A549 (cell line): ENCODE data around the gene WNT7A. TPM values are rescaled to one million over a fixed set of nuclear protein-coding genes. Genes with fewer than 3 reads are reported as not detected.

Experiments used
- ATAC-seq, 2 experiments: fragments of 200-7000 bp in 1 of 2; fragments of >200 bp in 1 of 2; cut with Nextera tagmentation in 1 of 2; cut with Tn5 transposase in 1 of 2; 3 replicates each; pipeline versions ENCODE4 v1.8.0 to v1.9.1; 2018 to 2020; ENCODE audit warnings: mild to moderate bottlenecking in 1 of 2, moderate library complexity in 1 of 2
- CTCF ChIA-PET: fragments of 300-600 bp; sonication (Branson Sonifier 250); formaldehyde crosslinking; extraction: SDS; loops from one replicate; lab custom pipeline; 2021; ENCODE audit warnings: antibody characterized with exemption, inconsistent platforms; lab: Yijun Ruan, JAX
- POLR2A ChIA-PET: fragments of 350-600 bp; formaldehyde crosslinking; extraction: SDS; loops from one replicate; lab custom pipeline; 2021; ENCODE audit warnings: antibody characterized with exemption, inconsistent platforms; lab: Yijun Ruan, JAX
- DNase-seq, 2 experiments: peaks; one replicate each; pipeline versions ENCODE4 v3.0.0 to v3.0.0-alpha.2; 2011 to 2016; ENCODE audit warnings: low read depth in 1 of 2, low spot score in 1 of 2
- FAIRE-seq: peaks from 2 replicates; lab custom pipeline; 2011; peaks lifted over from hg19 to GRCh38; lab: Jason Lieb, UNC
- H3K27ac ChIP-seq, 2 experiments: fragments of >200 bp; sonication (Bioruptor Twin); formaldehyde crosslinking; 3 replicates each; pipeline ENCODE4 v1.5.1; 2016 to 2017
- H3K4me1 ChIP-seq: fragments of >200 bp; sonication (Bioruptor Twin); formaldehyde crosslinking; 3 replicates; pipeline ENCODE4 v1.6.1; 2016
- H3K4me2 ChIP-seq: fragments of >200 bp; sonication (Bioruptor Twin); formaldehyde crosslinking; 3 replicates; pipeline ENCODE4 v1.6.1; 2016
- H3K4me3 ChIP-seq: fragments of >200 bp; sonication (Bioruptor Twin); formaldehyde crosslinking; 3 replicates; pipeline ENCODE4 v1.5.1; 2016
- H3K9me3 ChIP-seq: fragments of >200 bp; sonication (Bioruptor Twin); formaldehyde crosslinking; 3 replicates; pipeline ENCODE4 v1.6.1; 2016
- BHLHE40 ChIP-seq: IDR thresholded peaks from 2 replicates; pipeline ENCODE4 v1.6.1; 2012; ENCODE audit warnings: low read depth, low read length, inconsistent platforms
- CBX8 ChIP-seq: fragments of 200-600 bp; sonication (generic); IDR thresholded peaks from 2 replicates; pipeline ENCODE4 v1.6.1; 2016
- CHD4 ChIP-seq: fragments of 200-600 bp; sonication (generic); IDR thresholded peaks from 2 replicates; pipeline ENCODE4 v1.6.1; 2016; ENCODE audit warnings: antibody characterized with exemption, mild to moderate bottlenecking, borderline replicate concordance
- EHF ChIP-seq: fragments of 250-450 bp; sonication (Bioruptor Pico); IDR thresholded peaks from 2 replicates; pipeline ENCODE4 v1.5.0; 2020; ENCODE audit warnings: mild to moderate bottlenecking
- ELK1 ChIP-seq: fragments of 150-350 bp; IDR thresholded peaks from 2 replicates; pipeline ENCODE4 v1.6.1; 2014; ENCODE audit warnings: low read depth, mild to moderate bottlenecking, low read length
- ESRRA ChIP-seq: fragments of 150-350 bp; IDR thresholded peaks from 2 replicates; pipeline ENCODE4 v1.6.1; 2014; ENCODE audit warnings: mild to moderate bottlenecking, low read length, borderline replicate concordance
- GATA3 ChIP-seq: IDR thresholded peaks from 2 replicates; pipeline ENCODE4 v1.6.1; 2012; ENCODE audit warnings: borderline replicate concordance
- HEYL ChIP-seq: fragments of 250-450 bp; sonication (Bioruptor Pico); IDR thresholded peaks from 2 replicates; pipeline ENCODE4 v1.8.0; 2021; ENCODE audit warnings: mild to moderate bottlenecking, moderate library complexity
- KDM1A ChIP-seq: fragments of 200-600 bp; sonication (generic); IDR thresholded peaks from 2 replicates; pipeline ENCODE4 v1.6.1; 2016; ENCODE audit warnings: low read depth, mild to moderate bottlenecking
- KDM5A ChIP-seq: fragments of 200-600 bp; sonication (generic); IDR thresholded peaks from 2 replicates; pipeline ENCODE4 v1.6.1; 2016; ENCODE audit warnings: antibody characterized with exemption, mild to moderate bottlenecking
- MAZ ChIP-seq: fragments of 150-350 bp; IDR thresholded peaks from 2 replicates; pipeline ENCODE4 v1.6.1; 2014; ENCODE audit warnings: antibody characterized with exemption, low read depth, low read length, borderline replicate concordance
- NPAS2 ChIP-seq: fragments of 250-450 bp; sonication (Bioruptor Pico); IDR thresholded peaks from 2 replicates; pipeline ENCODE4 v1.8.0; 2022; ENCODE audit warnings: mild to moderate bottlenecking, moderate library complexity, borderline replicate concordance
- NR3C1 ChIP-seq: fragments of >200 bp; sonication (Bioruptor Twin); formaldehyde crosslinking; IDR thresholded peaks from 3 replicates; pipeline ENCODE4 v1.6.1; 2017
- POLR2AphosphoS2 ChIP-seq: conservative IDR thresholded peaks from 2 replicates; pipeline ENCODE4 v1.6.1; 2012; ENCODE audit warnings: low read length, improper control_type of control experiment, inconsistent platforms
- RARB ChIP-seq: fragments of 250-450 bp; sonication (Bioruptor Pico); IDR thresholded peaks from 2 replicates; pipeline ENCODE4 v1.8.0; 2021; ENCODE audit warnings: mild to moderate bottlenecking, moderate library complexity
- RCOR1 ChIP-seq: fragments of 150-350 bp; IDR thresholded peaks from 2 replicates; pipeline ENCODE4 v1.6.1; 2014; ENCODE audit warnings: antibody characterized with exemption, low read length, low read depth
- TP53 ChIP-seq: fragments of 250-450 bp; sonication (Bioruptor Pico); IDR thresholded peaks from 2 replicates; pipeline ENCODE4 v1.5.0; 2021; ENCODE audit warnings: mild to moderate bottlenecking, moderate library complexity
- USF2 ChIP-seq: fragments of 450-650 bp; IDR thresholded peaks from 2 replicates; pipeline ENCODE4 v1.6.1; 2014; ENCODE audit warnings: antibody characterized with exemption
- ZFP36 ChIP-seq: fragments of 450-650 bp; IDR thresholded peaks from 2 replicates; pipeline ENCODE4 v1.6.1; 2014; ENCODE audit warnings: borderline replicate concordance; ENCODE audit not compliant: partially characterized antibody
- ZSCAN20 ChIP-seq: fragments of 250-450 bp; sonication (Bioruptor Pico); IDR thresholded peaks from 2 replicates; pipeline ENCODE4 v1.8.0; 2022; ENCODE audit warnings: mild to moderate bottlenecking, moderate library complexity
- WGBS: methylation state at CpG from one replicate; pipeline ENCODE4 v1.1.6; 2017; ENCODE audit errors: missing lambda C conversion rate; 5-methylcytosine and 5-hydroxymethylcytosine counted together
- polyA plus RNA-seq, 4 experiments: library from polyadenylated mRNA; depleted of rRNA in 3 of 4; stranded (reverse); fragments of >200 nt; fragmentation: RNase III in 1 of 4; extraction: RNeasy Plus Mini Kit Qiagen cat#74134 plus additional on column Dnase treatment in 1 of 4; gene quantifications; 2 replicates in 3 of 4; 3 replicates in 1 of 4; pipeline ENCODE4 v1.2.3, GENCODE V29; 2011 to 2017
- TF ChIP-seq, protein P1 (sequence below): fragments of 250-450 bp; sonication (Bioruptor Pico); IDR thresholded peaks from 2 replicates; pipeline ENCODE4 v1.5.0; 2021; ENCODE audit warnings: mild to moderate bottlenecking, moderate library complexity, borderline replicate concordance
- TF ChIP-seq, protein P2 (sequence below): IDR thresholded peaks from 2 replicates; pipeline ENCODE4 v1.6.1; 2012

The WNT7A gene
- polyA plus RNA-seq, 2 of the 4 experiments (the other 2 are of a cell fraction), result 0.03 TPM

- TF ChIP-seq GATA3 (no peak), MAZ (no peak), POLR2AphosphoS2 (no peak), CHD4 (no peak), RARB (no peak), NR3C1 (no peak), KDM5A (no peak), NPAS2 (CRISPR knock-in tag) (no peak), BHLHE40 (no peak), ZFP36 (no peak), KDM1A (no peak), RCOR1 (no peak), ELK1 (no peak), TP53 (no peak), CBX8 (no peak), ZSCAN20 (CRISPR knock-in tag) (no peak), HEYL (CRISPR knock-in tag) (no peak)
- TF ChIP-seq, protein P1, sequence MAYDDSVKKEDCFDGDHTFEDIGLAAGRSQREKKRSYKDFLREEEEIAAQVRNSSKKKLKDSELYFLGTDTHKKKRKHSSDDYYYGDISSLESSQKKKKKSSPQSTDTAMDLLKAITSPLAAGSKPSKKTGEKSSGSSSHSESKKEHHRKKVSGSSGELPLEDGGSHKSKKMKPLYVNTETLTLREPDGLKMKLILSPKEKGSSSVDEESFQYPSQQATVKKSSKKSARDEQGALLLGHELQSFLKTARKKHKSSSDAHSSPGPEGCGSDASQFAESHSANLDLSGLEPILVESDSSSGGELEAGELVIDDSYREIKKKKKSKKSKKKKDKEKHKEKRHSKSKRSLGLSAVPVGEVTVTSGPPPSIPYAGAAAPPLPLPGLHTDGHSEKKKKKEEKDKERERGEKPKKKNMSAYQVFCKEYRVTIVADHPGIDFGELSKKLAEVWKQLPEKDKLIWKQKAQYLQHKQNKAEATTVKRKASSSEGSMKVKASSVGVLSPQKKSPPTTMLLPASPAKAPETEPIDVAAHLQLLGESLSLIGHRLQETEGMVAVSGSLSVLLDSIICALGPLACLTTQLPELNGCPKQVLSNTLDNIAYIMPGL, result no peak
- WGBS, result 34% methylated on average over 14 of the region's 14 CpGs
- no peak for DNase-seq
- CTCF ChIA-PET, result interaction anchor here (1.5 kb wide), 1 partner anchor 209 kb away, joined by 5 read pairs; no protein-coding TSS in a partner anchor
- POLR2A ChIA-PET, result no interaction called here
- H3K4me2 ChIP-seq, result no peak overlapping the region
- H3K4me1 ChIP-seq, result no peaks in the 10 kb centered on the region
- no peak for ATAC-seq
- FAIRE-seq, result no peak
- 0 out of 3 replicates have a peak, but pooled peaks cover 8% of the 10 kb centered on the region for H3K9me3 ChIP-seq
- H3K4me3 ChIP-seq, result no peak overlapping the region
- H3K27ac ChIP-seq, result no peak overlapping the region
Observed at GRCh38 chr3:13866041-13866965, 13.6 kb downstream of the WNT7A start.

GRCh38 chr3:13865581-13865980, 14.3 kb downstream of the WNT7A start:
- FAIRE-seq, result no peak
- ATAC-seq, result no peak
- TF ChIP-seq KDM5A (no peak), ESRRA (no peak), USF2 (no peak), EHF (CRISPR knock-in tag) (no peak), ZSCAN20 (CRISPR knock-in tag) (no peak)
- TF ChIP-seq, protein P2, sequence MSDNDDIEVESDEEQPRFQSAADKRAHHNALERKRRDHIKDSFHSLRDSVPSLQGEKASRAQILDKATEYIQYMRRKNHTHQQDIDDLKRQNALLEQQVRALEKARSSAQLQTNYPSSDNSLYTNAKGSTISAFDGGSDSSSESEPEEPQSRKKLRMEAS, result no peak
- ChIA-PET CTCF (interaction anchor here (0.9 to 1.5 kb wide), 4 partner anchors 15 to 210 kb away, joined by 3 to 5 read pairs (median 4); no protein-coding TSS in a partner anchor), POLR2A (no interaction called here)
- no peak overlapping the region for H3K4me2 ChIP-seq
- H3K9me3 ChIP-seq, result 0 out of 3 replicates have a peak, but pooled peaks cover 2% of the 10 kb centered on the region
- 45% methylated on average over 6 of the region's 7 CpGs for WGBS
- H3K27ac ChIP-seq, result no peak overlapping the region
- DNase-seq, result no peak
- no peaks in the 10 kb centered on the region for H3K4me1 ChIP-seq
- H3K4me3 ChIP-seq, result no peak overlapping the region
